T-cell (primary cell): ENCODE data around the gene PIP4K2B. TPM values are rescaled to one million over a fixed set of nuclear protein-coding genes. Genes with fewer than 3 reads are reported as not detected.

Experiments
- ATAC-seq, 4 experiments: fragments of 200-7000 bp in 3 of 4; fragments of 150-1000 bp in 1 of 4; cut with Tn5 transposase; replicated peaks in 1 of 4; 1 replicate in 3 of 4; 2 replicates in 1 of 4; pipeline ENCODE4 v1.10.0; 2021; ENCODE audit warnings: moderate library complexity in 3 of 4, mild to moderate bottlenecking in 2 of 4, moderate number of reproducible peaks in 1 of 4
- CTCF ChIA-PET, 2 donors: fragments of 300-600 bp; sonication (Branson Sonifier 250); formaldehyde crosslinking; loops; one replicate each; lab custom pipeline; 2022; ENCODE audit warnings: antibody characterized with exemption in 2 of 2; lab: Charles Lee
- POLR2A ChIA-PET, 2 donors: fragments of 300-600 bp; sonication (Branson Sonifier 250); formaldehyde crosslinking; loops; one replicate each; lab custom pipeline; 2022; ENCODE audit warnings: antibody characterized with exemption in 2 of 2; lab: Charles Lee
- DNase-seq, 35 experiments: peaks; one replicate each; pipeline versions ENCODE4 v3.0.0 to v3.0.0-alpha.2; 2013 to 2023
- H3K27ac ChIP-seq: one replicate; pipeline ENCODE4 v1.5.1; 2013; ENCODE audit warnings: low read length
- H3K27me3 ChIP-seq, 2 experiments: replicated peaks in 1 of 2; 1 replicate in 1 of 2; 2 replicates in 1 of 2; pipeline versions ENCODE4 v1.6.1 to v1.7.0; 2013; ENCODE audit warnings: low read length in 1 of 2, mixed read lengths in 1 of 2; ENCODE audit not compliant: control insufficient read depth in 2 of 2, insufficient read depth in 2 of 2; ENCODE audit errors: extremely low read depth in 1 of 2
- H3K36me3 ChIP-seq, 2 donors: 1 replicate in 1 of 2; 2 replicates in 1 of 2; pipeline versions ENCODE4 v1.6.1 to v1.7.0; 2013; ENCODE audit warnings: low read length in 1 of 2; ENCODE audit not compliant: control insufficient read depth in 2 of 2, insufficient read depth in 1 of 2; ENCODE audit errors: extremely low read depth in 1 of 2
- H3K4me1 ChIP-seq, 2 experiments: 1 replicate in 1 of 2; 2 replicates in 1 of 2; pipeline versions ENCODE4 v1.6.1 to v1.7.0; 2013; ENCODE audit warnings: low read length in 2 of 2, mixed read lengths in 1 of 2; ENCODE audit not compliant: insufficient read depth in 2 of 2, control insufficient read depth in 1 of 2; ENCODE audit errors: extremely low read depth in 1 of 2
- H3K4me3 ChIP-seq, 2 donors: 1 replicate in 1 of 2; 2 replicates in 1 of 2; pipeline versions ENCODE4 v1.5.1 to v1.7.0; 2013; ENCODE audit warnings: mild to moderate bottlenecking in 2 of 2, low read length in 1 of 2, moderate library complexity in 1 of 2; ENCODE audit not compliant: control insufficient read depth in 1 of 2; ENCODE audit errors: extremely low read depth in 1 of 2
- H3K9me3 ChIP-seq: 2 replicates; pipeline ENCODE4 v1.7.0; 2013
- H3K27ac Mint-ChIP-seq, 2 donors: one replicate each; pipeline ENCODE4 v1.8.0; 2020 to 2021; ENCODE audit warnings: mild to moderate bottlenecking in 2 of 2, mixed read lengths in 2 of 2
- H3K27me3 Mint-ChIP-seq, 2 donors: one replicate each; pipeline ENCODE4 v1.8.0; 2021 to 2022; ENCODE audit warnings: mixed read lengths in 2 of 2
- H3K36me3 Mint-ChIP-seq: one replicate; pipeline ENCODE4 v1.8.0; 2021; ENCODE audit warnings: mixed read lengths
- H3K4me1 Mint-ChIP-seq, 3 donors: one replicate each; pipeline ENCODE4 v1.8.0; 2020 to 2022; ENCODE audit warnings: mixed read lengths in 3 of 3, mild to moderate bottlenecking in 1 of 3
- H3K4me3 Mint-ChIP-seq, 3 donors: one replicate each; pipeline ENCODE4 v1.8.0; 2020 to 2022; ENCODE audit warnings: mild to moderate bottlenecking in 3 of 3, mixed read lengths in 3 of 3, moderate library complexity in 3 of 3
- H3K9me3 Mint-ChIP-seq, 3 donors: one replicate each; pipeline ENCODE4 v1.8.0; 2020 to 2022; ENCODE audit warnings: mixed read lengths in 3 of 3
- WGBS: methylation state at CpG from one replicate; pipeline ENCODE4 v1.1.5; 2013; ENCODE audit warnings: missing lambda C conversion rate; ENCODE audit not compliant: insufficient coverage; 5-methylcytosine and 5-hydroxymethylcytosine counted together
- total RNA-seq, 35 experiments: library from RNA in 6 of 35; stranded (reverse) in 6 of 35; fragments of 120-200 nt in 1 of 35; gene quantifications; one replicate each; pipeline versions ENCODE4 v1.2.1 to v1.2.4 and lab custom pipeline; 2013 to 2026

PIP4K2B gene
- total RNA-seq, 5 donors from 2014 or later (not counting 1 experiment from before 2014, with no cell fraction given): 36.4 to 60.3 (median 52.6) TPM

DNA sequence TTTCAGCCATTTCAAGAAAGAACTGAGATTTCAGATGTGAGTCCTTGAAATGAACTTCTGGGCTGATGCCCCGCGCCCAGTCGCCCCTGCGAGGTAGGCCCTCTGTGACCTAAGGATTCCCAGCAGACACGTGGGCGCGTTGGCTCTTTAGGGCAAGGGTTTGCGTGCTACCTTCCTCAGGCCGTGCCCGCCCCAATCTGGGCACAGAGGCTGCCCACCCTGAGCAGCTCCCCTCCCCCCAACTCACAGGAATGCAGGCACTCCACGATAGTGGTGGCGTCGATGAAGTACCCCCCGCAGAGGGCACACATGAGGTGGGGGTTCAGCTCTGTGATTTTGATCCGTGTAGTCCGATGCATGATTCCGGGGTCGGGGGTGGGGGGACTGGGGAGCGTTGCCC lies 59.3 kb downstream of the PIP4K2B start:
- CTCF ChIA-PET: no interaction called here
- Histone ChIP-seq H3K36me3 (no peaks in the 10 kb centered on the region), H3K4me1 (peaks cover 0 to 7% of the 10 kb centered on the region in 2 experiments), H3K27ac (no peak overlapping the region), H3K4me3 (no peak overlapping the region), H3K27me3 (peaks cover 0 to 54% of the 10 kb centered on the region in 2 experiments), H3K9me3 (no peaks in the 10 kb centered on the region)
- POLR2A ChIA-PET: no interaction called here
- ATAC-seq (no peak), DNase-seq (no peak)
- H3K4me1 Mint-ChIP-seq: peaks cover 3 to 5% (median 4%) of the 10 kb centered on the region in 3 donors
- no peaks in the 10 kb centered on the region for H3K36me3 Mint-ChIP-seq
- H3K9me3 Mint-ChIP-seq: no peaks in the 10 kb centered on the region
- WGBS: 85% methylated on average over 4 of the region's 19 CpGs
- no peak overlapping the region for H3K27ac Mint-ChIP-seq
- no peak overlapping the region for H3K4me3 Mint-ChIP-seq
- H3K27me3 Mint-ChIP-seq: peaks cover 0 to 28% of the 10 kb centered on the region in 2 donors

DNA sequence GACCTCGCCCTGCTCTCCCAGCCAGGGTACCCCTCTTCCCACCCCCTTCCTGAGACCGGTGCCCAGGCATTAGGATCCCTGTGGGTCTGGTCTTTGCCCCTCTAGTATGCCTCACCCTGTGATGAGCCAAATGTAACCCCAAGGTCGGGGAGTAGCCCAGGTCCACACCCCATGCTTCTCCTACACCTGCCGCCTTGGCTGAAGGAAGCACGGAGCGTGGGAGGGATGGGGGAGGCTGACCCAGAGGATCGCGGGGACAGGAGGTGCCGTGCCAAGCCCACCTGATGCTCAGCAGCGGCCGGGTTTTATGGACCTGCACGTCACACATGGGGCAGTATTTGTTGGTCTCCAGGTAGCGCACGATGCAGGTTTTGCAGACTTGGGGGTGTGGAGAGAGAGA lies 60.1 kb downstream of the PIP4K2B start:
- Histone ChIP-seq H3K27ac (no peak overlapping the region), H3K27me3 (peaks cover 0 to 48% of the 10 kb centered on the region in 2 experiments), H3K4me3 (no peak overlapping the region), H3K36me3 (no peaks in the 10 kb centered on the region), H3K4me1 (peaks cover 0 to 13% of the 10 kb centered on the region in 2 experiments), H3K9me3 (no peaks in the 10 kb centered on the region)
- CTCF ChIA-PET: no interaction called here
- ATAC-seq (no peak), DNase-seq (no peak)
- Mint-ChIP-seq H3K9me3 (no peaks in the 10 kb centered on the region), H3K36me3 (no peaks in the 10 kb centered on the region), H3K4me3 (no peak overlapping the region), H3K27me3 (peaks cover 0 to 21% of the 10 kb centered on the region in 2 donors), H3K27ac (no peak overlapping the region), H3K4me1 (peaks cover 7 to 13% (median 11%) of the 10 kb centered on the region in 3 donors)
- POLR2A ChIA-PET: no interaction called here
- 79% methylated on average over 2 of the region's 14 CpGs for WGBS

DNA sequence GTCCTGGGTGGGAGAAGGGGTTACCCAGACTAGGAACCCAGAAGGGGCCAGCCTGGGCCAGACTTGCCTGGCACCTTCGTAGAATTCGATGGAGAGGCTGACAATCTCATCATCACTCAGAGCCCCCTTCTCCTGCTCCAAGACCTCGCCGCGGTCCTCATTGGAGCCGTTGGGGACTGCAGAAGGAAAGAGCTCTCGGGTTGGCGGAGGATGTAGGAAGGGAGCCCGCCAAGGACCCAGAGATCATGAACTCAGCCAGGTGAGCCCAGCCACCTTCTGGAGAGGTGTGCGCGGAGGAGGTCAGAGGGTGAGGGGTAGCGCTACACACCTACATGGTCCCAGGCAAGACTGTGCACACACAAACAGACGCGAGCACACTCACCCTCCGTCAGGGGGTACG lies 60.7 kb downstream of the PIP4K2B start:
- Mint-ChIP-seq H3K27ac (no peak overlapping the region), H3K27me3 (peaks cover 0 to 14% of the 10 kb centered on the region in 2 donors), H3K4me3 (no peak overlapping the region), H3K36me3 (no peaks in the 10 kb centered on the region), H3K9me3 (no peaks in the 10 kb centered on the region), H3K4me1 (peaks cover 12 to 19% (median 17%) of the 10 kb centered on the region in 3 donors)
- H3K36me3 ChIP-seq: peaks cover under 1 to 3% of the 10 kb centered on the region in 2 donors
- DNase-seq (no peak), ATAC-seq (no peak)
- H3K9me3 ChIP-seq: no peaks in the 10 kb centered on the region
- H3K4me1 ChIP-seq: peaks cover 0 to 19% of the 10 kb centered on the region in 2 experiments
- POLR2A ChIA-PET: no interaction called here
- H3K4me3 ChIP-seq: no peak overlapping the region
- peaks cover 0 to 44% of the 10 kb centered on the region in 2 experiments for H3K27me3 ChIP-seq
- no peak overlapping the region for H3K27ac ChIP-seq
- CTCF ChIA-PET: no interaction called here
- 92% methylated on average over 9 of the region's 16 CpGs for WGBS

DNA sequence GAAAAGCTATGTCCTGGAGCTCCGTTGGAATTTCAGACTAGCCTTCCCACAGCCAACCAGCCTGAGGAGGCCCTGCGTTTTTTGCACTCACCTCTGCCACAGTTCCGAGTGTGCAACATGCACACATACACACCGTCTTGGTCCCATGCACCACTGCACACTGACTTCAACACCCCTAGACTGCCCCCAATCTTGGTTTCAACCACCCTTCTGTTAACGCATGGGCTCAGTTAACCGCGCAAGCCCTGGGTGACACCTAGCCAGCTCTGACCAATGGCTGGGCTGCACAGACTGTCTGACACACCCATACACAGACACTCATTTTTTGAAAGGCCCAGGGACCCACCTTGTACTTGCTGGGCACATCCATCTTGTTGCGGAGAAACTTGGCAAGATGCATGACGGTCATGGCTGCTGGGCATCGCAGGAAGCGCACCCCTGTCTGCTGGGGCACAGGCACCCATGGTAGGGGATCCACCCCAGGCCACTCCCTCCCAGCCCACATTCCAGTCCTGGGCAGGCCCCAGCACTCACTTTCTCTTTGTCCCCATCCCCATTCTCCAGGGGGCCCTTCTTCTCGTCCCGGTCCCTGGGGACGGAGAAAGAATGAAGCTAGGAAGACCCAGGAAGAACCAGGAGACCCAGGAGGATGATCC lies 61.2 kb downstream of the PIP4K2B start:
- Mint-ChIP-seq H3K4me1 (peaks cover 16 to 24% (median 20%) of the 10 kb centered on the region in 3 donors), H3K27ac (no peak overlapping the region), H3K36me3 (no peaks in the 10 kb centered on the region), H3K9me3 (no peaks in the 10 kb centered on the region), H3K27me3 (peaks cover 0 to 10% of the 10 kb centered on the region in 2 donors), H3K4me3 (no peak overlapping the region)
- Histone ChIP-seq H3K27ac (no peak overlapping the region), H3K27me3 (peaks cover 0 to 38% of the 10 kb centered on the region in 2 experiments), H3K9me3 (no peaks in the 10 kb centered on the region), H3K36me3 (peaks cover 4 to 6% of the 10 kb centered on the region in 2 donors), H3K4me1 (peaks cover 0 to 25% of the 10 kb centered on the region in 2 experiments), H3K4me3 (no peak overlapping the region)
- ATAC-seq (no peak), DNase-seq (no peak)
- ChIA-PET POLR2A (no interaction called here), CTCF (interaction anchor here in 1 of 2 donors (0.5 to 1.4 kb wide), 4 partner anchors 10 to 179 kb away, joined by 3 read pairs; no protein-coding TSS in a partner anchor)
- 90% methylated on average over 12 of the region's 14 CpGs for WGBS

DNA sequence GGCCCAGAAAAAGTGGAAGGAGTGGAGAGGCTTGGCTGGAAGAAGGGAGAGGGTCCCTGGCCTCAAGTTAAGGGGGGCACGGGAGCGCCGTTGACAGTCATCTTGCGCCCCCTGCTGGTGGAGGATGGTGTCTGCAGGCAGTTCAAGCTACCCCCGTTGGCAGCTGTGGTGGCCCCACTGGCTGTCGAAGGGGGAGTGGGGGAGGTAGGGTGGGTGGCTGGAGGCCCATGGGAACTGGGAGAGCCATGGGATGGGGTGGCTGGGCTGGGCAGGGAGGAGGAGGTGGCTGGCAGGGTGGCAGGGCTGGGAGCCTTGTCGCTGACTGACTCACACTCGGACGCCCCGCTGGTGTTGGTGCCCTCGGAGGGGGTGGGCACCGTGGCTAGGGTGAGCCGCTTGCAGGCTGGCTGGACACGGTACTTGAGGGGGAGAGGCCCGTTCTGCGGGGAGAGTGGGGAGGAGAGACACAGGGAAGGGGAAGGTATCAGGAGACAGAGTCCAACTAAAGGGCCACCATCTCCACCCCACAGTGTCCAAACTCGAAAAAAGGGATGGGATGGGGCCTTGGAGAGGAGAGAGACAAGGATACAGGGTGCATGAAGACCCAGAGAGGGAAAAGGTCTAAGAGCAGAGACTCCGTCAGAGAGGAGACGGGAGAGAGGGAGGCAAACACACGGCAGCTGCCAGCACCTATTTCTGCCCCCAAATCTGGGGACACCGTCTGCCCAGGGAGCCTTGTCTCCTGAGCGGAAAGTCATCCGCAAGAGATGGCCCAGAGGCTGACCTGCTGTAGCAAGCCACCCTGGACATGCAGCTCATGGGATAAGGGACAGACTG lies 64.0 kb downstream of the PIP4K2B start:
- DNase-seq: peak; percentile 19 to 82 (median 67)
- Histone ChIP-seq H3K9me3 (no peaks in the 10 kb centered on the region), H3K27me3 (peaks cover 0 to 19% of the 10 kb centered on the region in 2 experiments), H3K4me3 (no peak overlapping the region), H3K4me1 (peaks cover 0 to 49% of the 10 kb centered on the region in 2 experiments), H3K27ac (no peak overlapping the region), H3K36me3 (peaks cover 4 to 8% of the 10 kb centered on the region in 2 donors)
- H3K36me3 Mint-ChIP-seq: no peaks in the 10 kb centered on the region
- no peaks in the 10 kb centered on the region for H3K9me3 Mint-ChIP-seq
- CTCF ChIA-PET: interaction anchor here (0.6 to 2.0 kb wide), 22 partner anchors 15 to 1475 kb away, joined by 3 to 23 read pairs (median 4); partner anchors contain the start of genes EPOP (in 1 of the 2) and PSMB3 (in 1 of the 2)
- POLR2A ChIA-PET: interaction anchor here in 1 of 2 donors (0.6 kb wide), 1 partner anchor 19 kb away, joined by 3 read pairs; no protein-coding TSS in a partner anchor
- peaks cover 36 to 49% (median 45%) of the 10 kb centered on the region in 3 donors for H3K4me1 Mint-ChIP-seq
- H3K4me3 Mint-ChIP-seq: no peak overlapping the region
- peak in 2 of 4 experiments; percentile 27 to 41 for ATAC-seq
- no peak overlapping the region for H3K27ac Mint-ChIP-seq
- 64% methylated on average over 16 of the region's 23 CpGs for WGBS
- peaks cover 0 to 3% of the 10 kb centered on the region in 2 donors for H3K27me3 Mint-ChIP-seq
